ENCODE measurements around the gene CIC.

- TF ChIP-seq POLR2A (IDR thresholded peaks at IDR 0.05): no peak
- TF ChIP-seq CTCF (IDR thresholded peaks at IDR 0.05): no peak
Measured at GRCh38 chr19:42232435-42232834, 36.6 kb upstream of the CIC start.
